GM06990 (cell line): ENCODE results near the gene FNDC3B.

Experiments
- DNase-seq: peaks from one replicate; pipeline ENCODE4 v3.0.0-alpha.2; 2011; ENCODE audit not compliant: insufficient read length; ENCODE audit errors: extremely low read depth
- H3K27me3 ChIP-seq: replicated peaks from 2 replicates; pipeline ENCODE4 v1.6.0; 2011; ENCODE audit warnings: low read length; ENCODE audit not compliant: control insufficient read depth, insufficient read depth
- H3K36me3 ChIP-seq: 2 replicates; pipeline ENCODE4 v1.5.1; 2011; ENCODE audit warnings: low read length; ENCODE audit not compliant: control insufficient read depth, insufficient read depth
- H3K4me3 ChIP-seq: replicated peaks from 2 replicates; pipeline ENCODE4 v1.5.1; 2011; ENCODE audit warnings: low read depth, mild to moderate bottlenecking, control low read depth, low read length
- CTCF ChIP-seq: IDR thresholded peaks from 2 replicates; pipeline ENCODE4 v1.5.1; 2011; ENCODE audit warnings: low read length, control low read depth, mild to moderate bottlenecking, inconsistent platforms; ENCODE audit not compliant: insufficient read depth, poor library complexity, severe bottlenecking

The FNDC3B gene

DNA sequence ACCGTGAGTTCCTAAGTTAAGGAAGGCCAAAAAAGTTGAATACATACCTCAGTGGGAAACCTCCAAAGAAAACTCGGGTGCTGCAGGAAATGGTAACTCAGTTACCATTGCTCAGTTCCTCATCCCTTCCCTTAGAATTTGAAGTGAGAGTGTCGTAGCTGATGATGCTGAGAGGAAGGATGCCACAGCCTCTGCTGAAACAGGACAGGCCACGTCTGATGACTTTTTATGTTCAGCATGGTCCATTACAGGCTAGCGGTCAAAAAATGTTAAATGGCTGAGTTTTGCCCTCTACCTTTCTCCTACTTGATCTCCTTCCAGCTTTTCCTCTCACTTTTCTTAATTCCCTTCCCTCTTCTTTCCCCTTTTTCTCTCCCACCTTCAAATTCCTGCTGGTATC lies 273.3 kb downstream of the FNDC3B start:
- H3K36me3 ChIP-seq = peaks cover 7% of the 10 kb centered on the region
- no peak overlapping the region for H3K4me3 ChIP-seq
- no peak for DNase-seq
- no peak for TF ChIP-seq CTCF
- H3K27me3 ChIP-seq = no peaks in the 10 kb centered on the region

- Histone ChIP-seq H3K27me3 (no peaks in the 10 kb centered on the region), H3K36me3 (peaks cover 7% of the 10 kb centered on the region), H3K4me3 (no peak overlapping the region)
- no peak for DNase-seq
- TF ChIP-seq CTCF = no peak
Observed at GRCh38 chr3:172313671-172314070, 274.3 kb downstream of the FNDC3B start.

DNA sequence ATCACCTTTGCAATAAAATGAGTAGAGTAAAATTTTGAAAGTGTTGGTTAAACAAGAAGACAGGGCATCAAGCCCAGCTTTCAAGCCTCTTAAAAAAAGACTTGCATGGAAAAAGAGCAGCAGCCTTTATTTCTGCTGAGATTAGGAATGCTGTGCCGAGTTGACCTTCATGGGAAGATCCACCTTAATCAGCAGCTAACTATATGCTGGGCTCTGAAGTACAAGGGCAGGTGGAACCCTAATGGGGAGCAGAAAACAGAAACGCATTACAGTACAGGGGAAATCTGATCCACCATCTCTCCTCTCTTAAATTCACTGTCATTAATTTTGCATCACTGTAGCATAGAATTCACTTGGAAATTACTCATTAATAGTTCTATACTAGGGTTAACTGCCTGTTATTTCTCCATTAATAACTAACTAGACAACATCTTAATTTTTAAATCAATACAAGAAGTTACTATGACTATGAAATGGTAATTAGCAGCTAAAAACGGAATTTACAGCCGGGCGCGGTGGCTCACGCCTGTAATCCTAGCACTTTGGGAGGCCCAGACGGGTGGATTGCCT lies 275.3 kb downstream of the FNDC3B start:
- H3K36me3 ChIP-seq = peaks cover 7% of the 10 kb centered on the region

DNA sequence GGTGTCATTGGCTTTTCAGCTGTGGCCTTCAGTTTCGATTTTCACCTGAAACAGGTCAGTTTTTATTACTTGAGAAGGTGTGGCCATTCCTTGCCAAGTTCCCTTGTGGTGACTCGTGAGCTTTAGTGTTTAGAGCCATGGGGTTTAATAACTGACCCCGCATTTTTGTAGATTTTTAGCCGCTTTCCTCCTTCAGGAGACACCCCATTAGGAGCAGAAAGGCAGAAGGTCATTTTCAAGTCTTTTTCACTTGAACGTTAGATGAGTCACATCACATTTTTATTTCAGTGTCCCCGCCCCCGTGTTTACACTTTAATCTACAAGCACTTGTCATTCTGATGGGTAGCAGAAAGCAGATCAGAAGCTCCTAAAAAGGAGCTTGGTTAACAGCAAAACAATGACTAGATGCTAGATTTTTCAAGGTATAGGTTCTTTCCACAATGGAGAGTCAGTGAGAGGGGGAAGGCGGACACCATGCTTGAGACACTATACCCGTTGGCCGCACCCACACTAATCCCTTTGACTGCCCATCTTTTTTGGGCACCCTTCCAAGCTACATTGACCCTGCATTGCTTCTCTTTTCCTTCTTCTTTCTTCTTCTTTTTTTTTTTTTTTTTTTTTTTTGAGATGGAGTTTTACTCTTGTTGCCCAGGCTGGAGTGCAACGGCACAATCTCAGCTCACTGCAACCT lies 276.2 kb downstream of the FNDC3B start:
- no peak for TF ChIP-seq CTCF
- Histone ChIP-seq H3K36me3 (peaks cover 3% of the 10 kb centered on the region; the same call in 1 of the 2 replicates), H3K27me3 (no peaks in the 10 kb centered on the region), H3K4me3 (no peak overlapping the region)
- DNase-seq = no peak

More for the DNA sequence above, 275.3 kb downstream of the FNDC3B start:
- Histone ChIP-seq H3K27me3 (no peaks in the 10 kb centered on the region), H3K4me3 (no peak overlapping the region)
- TF ChIP-seq CTCF = no peak
- no peak for DNase-seq

DNA sequence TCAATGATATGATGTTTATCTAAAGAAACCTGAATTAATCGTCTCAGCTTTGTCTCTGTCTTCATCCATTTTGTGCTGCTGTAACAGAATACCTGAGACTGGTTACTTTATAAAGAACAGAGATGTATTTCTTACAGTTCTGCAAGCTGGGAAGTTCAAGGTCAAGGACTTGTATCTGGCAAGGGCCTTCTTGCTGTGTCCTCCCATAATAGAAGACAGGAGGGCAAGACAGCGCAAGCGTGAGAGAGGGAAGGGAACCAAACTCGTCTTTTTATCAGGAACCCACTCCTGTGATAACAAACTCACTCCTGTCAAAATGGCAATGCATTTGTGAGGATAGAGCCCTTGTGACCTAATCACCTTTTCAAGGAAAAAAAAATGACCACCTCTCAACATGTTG lies 277.4 kb downstream of the FNDC3B start:
- Histone ChIP-seq H3K4me3 (no peak overlapping the region), H3K36me3 (no peaks in the 10 kb centered on the region; the same call in 1 of the 2 replicates), H3K27me3 (no peaks in the 10 kb centered on the region)
- no peak for DNase-seq
- TF ChIP-seq CTCF = no peak
